K562 (cell line): ENCODE measurements around the gene CDH16. TPM values are rescaled to one million over a fixed set of nuclear protein-coding genes. Genes with fewer than 3 reads are reported as not detected.

Source experiments
- ARID2 ChIP-seq: fragments of 450-650 bp; IDR thresholded peaks from 2 replicates; pipeline ENCODE4 v1.6.1; 2017; ENCODE audit warnings: antibody characterized with exemption, mild to moderate bottlenecking
- CREB1 ChIP-seq, 2 experiments: sonication (generic) in 1 of 2; formaldehyde crosslinking in 1 of 2; IDR thresholded peaks; 2 replicates each; pipeline versions ENCODE4 v1.6.1 to v1.8.0; 2012 to 2022; ENCODE audit warnings: inconsistent platforms in 1 of 2, mild to moderate bottlenecking in 1 of 2, missing genetic modification reagents in 1 of 2, moderate library complexity in 1 of 2
- MBD2 ChIP-seq: sonication (generic); IDR thresholded peaks from 2 replicates; pipeline ENCODE4 v1.6.1; 2016; ENCODE audit warnings: low read depth, borderline replicate concordance
- SRSF1 ChIP-seq: fragments of 200-400 bp; formaldehyde crosslinking; IDR thresholded peaks from 2 replicates; pipeline ENCODE4 v1.6.1; 2017; ENCODE audit warnings: mild to moderate bottlenecking, low read depth, low read length, moderate library complexity
- TOE1 ChIP-seq, 2 experiments: fragments of 450-650 bp in 1 of 2; sonication (generic) in 1 of 2; formaldehyde crosslinking in 1 of 2; IDR thresholded peaks; 2 replicates each; pipeline versions ENCODE4 v1.7.1 to v1.8.0; 2016 to 2022; ENCODE audit warnings: borderline replicate concordance in 2 of 2, mild to moderate bottlenecking in 2 of 2, antibody characterized with exemption in 1 of 2, inconsistent platforms in 1 of 2, low read depth in 1 of 2, missing genetic modification reagents in 1 of 2, moderate library complexity in 1 of 2
- ZNF23 ChIP-seq: fragments of 250-450 bp; sonication (Bioruptor Pico); IDR thresholded peaks from 2 replicates; pipeline ENCODE4 v1.4.0; 2020; ENCODE audit warnings: mild to moderate bottlenecking
- polyA plus RNA-seq, 8 experiments: library from polyadenylated mRNA; depleted of rRNA in 4 of 8; stranded (reverse) in 5 of 8; unstranded in 3 of 8; fragments of >200 nt; fragmentation: Nextera tagmentation in 2 of 8; fragmentation: Illumina TruSeq in 1 of 8; extraction: Ambion mirVana in 2 of 8; extraction: Trizol in 1 of 8; gene quantifications; 2 replicates each; pipeline versions ENCODE4 v1.2.1 to v1.2.3, GENCODE V29; 2011 to 2014; ENCODE audit warnings: inconsistent platforms in 1 of 8, missing spikeins in 1 of 8
- total RNA-seq, 7 experiments: library from RNA; depleted of rRNA in 6 of 7; stranded (reverse); fragments of >200 nt in 6 of 7; fragmentation: Illumina TruSeq in 2 of 7; extraction: Trizol in 2 of 7; gene quantifications; 2 replicates each; pipeline versions ENCODE4 v1.2.1 to v1.2.3, GENCODE V29; 2011 to 2021; ENCODE audit warnings: low replicate concordance in 1 of 7
- TF ChIP-seq, protein P1 (sequence below): fragments of 450-650 bp; IDR thresholded peaks from 2 replicates; pipeline ENCODE4 v1.6.1; 2017; ENCODE audit warnings: mild to moderate bottlenecking, moderate library complexity
- TF ChIP-seq, protein P2 (sequence below): fragments of 250-450 bp; sonication (Bioruptor Pico); IDR thresholded peaks from 2 replicates; pipeline ENCODE4 v1.5.0; 2021; ENCODE audit warnings: mild to moderate bottlenecking, moderate library complexity
- TF ChIP-seq, protein P3 (sequence below): sonication (generic); formaldehyde crosslinking; IDR thresholded peaks from 2 replicates; pipeline ENCODE4 v1.8.1; 2023; ENCODE audit warnings: mild to moderate bottlenecking, missing genetic modification reagents, moderate library complexity

Gene CDH16
- total and polyA plus RNA-seq, 9 of the 15 experiments (the other 6 are each of a cell fraction or from before 2014, with no cell fraction given), result not detected

DNA sequence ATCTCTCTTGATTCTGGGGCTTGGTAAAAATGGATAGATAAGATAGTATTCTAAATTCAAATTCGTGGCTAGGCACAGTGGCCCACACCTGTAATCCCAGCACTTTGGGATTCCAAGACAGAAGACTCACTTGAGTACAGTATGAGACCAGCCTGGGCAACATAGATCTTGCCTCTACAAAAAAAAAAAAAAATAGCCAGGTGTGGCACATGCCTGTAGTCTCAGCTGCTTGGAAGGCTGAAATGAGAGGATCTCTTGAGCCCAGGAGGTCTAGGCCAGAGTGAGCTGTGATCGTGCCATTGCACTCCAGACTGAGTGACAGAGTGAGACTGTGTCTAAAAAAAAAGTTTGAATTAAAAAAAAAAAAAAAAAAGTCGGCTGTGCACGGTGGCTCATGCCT lies 29.1 kb downstream of the CDH16 start (continued):
- TF ChIP-seq TOE1 (IDR thresholded peaks at IDR 0.05; ENCODE audit: borderline replicate concordance) (no peak), TOE1 (CRISPR knock-in tag; IDR thresholded peaks at IDR 0.05; ENCODE audit: borderline replicate concordance, low read depth) (no peak), ZNF23 (CRISPR knock-in tag) (no peak), CREB1 (IDR thresholded peaks at IDR 0.05) (no peak), CREB1 (CRISPR knock-in tag; IDR thresholded peaks at IDR 0.05) (no peak), SRSF1 (no peak), ARID2 (no peak), MBD2 (no peak)
- TF ChIP-seq, protein P1, sequence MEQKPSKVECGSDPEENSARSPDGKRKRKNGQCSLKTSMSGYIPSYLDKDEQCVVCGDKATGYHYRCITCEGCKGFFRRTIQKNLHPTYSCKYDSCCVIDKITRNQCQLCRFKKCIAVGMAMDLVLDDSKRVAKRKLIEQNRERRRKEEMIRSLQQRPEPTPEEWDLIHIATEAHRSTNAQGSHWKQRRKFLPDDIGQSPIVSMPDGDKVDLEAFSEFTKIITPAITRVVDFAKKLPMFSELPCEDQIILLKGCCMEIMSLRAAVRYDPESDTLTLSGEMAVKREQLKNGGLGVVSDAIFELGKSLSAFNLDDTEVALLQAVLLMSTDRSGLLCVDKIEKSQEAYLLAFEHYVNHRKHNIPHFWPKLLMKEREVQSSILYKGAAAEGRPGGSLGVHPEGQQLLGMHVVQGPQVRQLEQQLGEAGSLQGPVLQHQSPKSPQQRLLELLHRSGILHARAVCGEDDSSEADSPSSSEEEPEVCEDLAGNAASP, result no peak
- TF ChIP-seq, protein P2, sequence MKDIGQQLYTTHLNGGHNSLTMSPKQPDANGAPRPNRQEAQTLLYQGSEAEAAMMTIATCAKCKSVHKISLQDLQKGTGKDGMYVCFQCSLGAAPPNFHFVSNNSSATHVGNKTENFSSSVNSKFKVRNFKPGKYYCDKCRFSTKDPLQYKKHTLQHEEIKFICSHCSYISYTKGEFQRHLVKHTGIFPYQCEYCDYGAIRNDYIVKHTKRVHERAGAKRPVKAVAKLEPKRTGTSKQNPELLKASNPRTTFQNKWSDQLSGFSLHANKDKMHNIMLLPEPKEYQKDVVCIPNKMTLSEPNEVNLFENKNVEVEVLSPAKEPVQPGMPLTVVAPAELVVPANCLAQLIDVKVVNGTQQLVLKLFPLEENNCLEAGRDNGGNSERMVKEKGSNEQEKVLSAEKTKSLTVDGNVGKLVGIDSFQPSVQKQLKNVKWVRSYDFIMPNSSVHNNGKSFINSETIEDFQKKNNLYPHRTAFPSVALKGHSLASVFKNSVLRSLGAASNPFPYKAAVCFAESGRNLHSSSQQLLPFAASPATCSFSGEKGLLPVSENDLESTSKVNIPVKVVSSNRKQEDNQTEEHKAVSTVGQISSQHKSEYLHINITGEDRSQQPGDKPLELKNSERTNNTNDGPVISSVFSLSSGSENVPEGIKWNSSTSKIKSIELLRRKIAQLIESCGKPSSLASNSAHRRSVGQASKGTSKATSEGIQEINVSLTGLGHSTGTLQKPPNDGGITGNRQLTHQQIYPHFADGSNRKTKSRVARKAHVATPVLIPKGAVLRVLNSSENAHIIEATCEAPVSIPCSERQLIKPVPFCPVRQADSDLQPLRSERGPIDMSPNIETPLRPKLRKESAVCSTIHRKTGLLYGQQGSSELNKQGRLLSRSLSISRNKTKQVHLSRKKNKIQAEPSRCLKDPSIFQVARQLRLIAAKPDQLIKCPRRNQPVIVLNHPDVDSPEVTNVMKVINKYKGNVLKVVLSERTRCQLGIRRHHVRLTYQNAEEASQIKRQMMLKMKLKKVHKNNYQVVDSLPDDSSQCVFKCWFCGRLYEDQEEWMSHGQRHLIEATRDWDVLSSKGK (CRISPR knock-in tag), result no peak
- TF ChIP-seq, protein P3, sequence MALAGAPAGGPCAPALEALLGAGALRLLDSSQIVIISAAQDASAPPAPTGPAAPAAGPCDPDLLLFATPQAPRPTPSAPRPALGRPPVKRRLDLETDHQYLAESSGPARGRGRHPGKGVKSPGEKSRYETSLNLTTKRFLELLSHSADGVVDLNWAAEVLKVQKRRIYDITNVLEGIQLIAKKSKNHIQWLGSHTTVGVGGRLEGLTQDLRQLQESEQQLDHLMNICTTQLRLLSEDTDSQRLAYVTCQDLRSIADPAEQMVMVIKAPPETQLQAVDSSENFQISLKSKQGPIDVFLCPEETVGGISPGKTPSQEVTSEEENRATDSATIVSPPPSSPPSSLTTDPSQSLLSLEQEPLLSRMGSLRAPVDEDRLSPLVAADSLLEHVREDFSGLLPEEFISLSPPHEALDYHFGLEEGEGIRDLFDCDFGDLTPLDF (CRISPR knock-in tag), result no peak
